GM21360 (cell line): ENCODE results near the gene TYW5.

Source experiments
- ATAC-seq: cut with Tn5 transposase; IDR thresholded peaks from one replicate; pipeline ENCODE4 v1.9.1; 2021; ENCODE audit warnings: mild to moderate bottlenecking, moderate library complexity; ENCODE audit not compliant: unreplicated experiment

The TYW5 gene

DNA sequence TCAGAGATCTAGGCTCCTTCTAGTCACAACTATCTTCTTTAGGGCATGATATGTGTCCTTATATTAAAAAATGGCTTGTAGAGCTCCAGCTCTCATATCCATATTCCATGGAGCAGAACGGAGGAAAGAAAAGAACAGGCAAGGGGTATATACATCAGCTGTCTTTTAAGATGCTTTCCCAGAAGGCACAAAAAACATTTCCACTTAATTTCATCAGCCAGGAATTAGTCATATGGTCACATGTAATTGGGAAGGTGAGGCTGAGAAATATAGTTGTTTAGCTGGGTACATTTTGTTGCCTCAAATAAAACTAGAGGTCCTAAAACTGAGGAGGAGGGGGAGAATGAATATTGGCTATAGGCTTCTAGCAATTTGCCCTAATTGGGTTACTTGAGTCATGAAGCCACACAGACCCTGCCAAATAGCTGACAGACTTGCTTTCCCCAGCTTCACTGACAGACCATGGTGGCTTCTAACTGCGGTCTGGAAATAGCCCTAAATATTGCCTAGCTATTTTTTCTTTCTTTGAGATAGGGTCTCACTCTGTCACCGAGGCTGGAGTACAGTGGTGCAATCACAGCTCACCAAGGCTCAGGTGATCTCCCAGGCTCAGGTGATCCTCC, 20.1 kb upstream of the TYW5 start:
- ATAC-seq: no peak

- ATAC-seq: no peak
Observed at GRCh38 chr2:199973703-199974102, 18.4 kb upstream of the TYW5 start.

DNA sequence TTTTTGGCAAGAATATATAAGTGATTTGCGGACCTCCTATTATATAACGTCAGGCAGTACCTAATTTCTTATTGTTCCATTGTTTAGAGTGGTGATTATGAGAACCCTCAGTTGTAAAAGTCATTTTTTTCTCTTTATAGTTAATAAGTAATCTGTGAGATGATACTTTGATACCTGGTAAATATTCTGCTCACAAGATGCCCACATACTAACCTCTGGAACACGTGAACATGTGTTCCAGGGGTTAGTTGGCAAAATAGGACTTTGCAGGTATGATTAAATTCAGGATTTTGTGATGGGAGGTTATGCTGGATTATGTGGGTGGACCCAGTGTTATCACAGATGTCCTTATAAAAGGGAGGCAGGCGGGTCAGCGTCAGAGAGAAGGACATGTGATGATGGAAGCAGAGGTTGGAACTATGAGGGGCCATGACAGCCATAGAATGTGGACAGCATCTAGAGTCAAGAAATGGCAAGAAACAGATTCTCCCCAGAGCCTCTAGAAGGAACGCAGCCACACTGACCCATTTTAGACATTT, 16.9 kb upstream of the TYW5 start:
- ATAC-seq: no peak

- no peak for ATAC-seq
Observed at GRCh38 chr2:199968126-199968525, 12.8 kb upstream of the TYW5 start.

DNA sequence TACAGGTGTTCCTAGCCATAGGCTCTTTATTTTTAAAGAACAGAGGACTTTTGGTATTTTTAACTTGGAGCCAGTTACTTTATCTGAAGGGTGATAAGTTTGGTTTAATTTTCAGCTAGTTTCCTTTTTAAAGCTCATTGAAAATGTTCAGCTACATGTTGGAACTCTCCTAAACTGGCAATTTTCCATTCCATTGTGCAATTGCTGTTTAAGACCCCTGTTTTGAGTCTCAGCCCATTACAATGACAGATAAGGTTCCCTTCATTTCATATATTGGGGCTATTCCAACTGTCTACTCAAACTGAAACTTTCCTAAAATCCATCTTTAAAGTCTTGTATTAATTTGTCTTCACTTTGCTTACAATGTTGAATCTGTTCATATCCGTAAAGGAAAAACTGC, 11.7 kb upstream of the TYW5 start:
- ATAC-seq: no peak

- ATAC-seq: no peak
Observed at GRCh38 chr2:199966405-199966804, 11.1 kb upstream of the TYW5 start.

GRCh38 chr2:199962203-199962602, 6.9 kb upstream of the TYW5 start:
- ATAC-seq: no peak

GRCh38 chr2:199958014-199958413, 2.7 kb upstream of the TYW5 start:
- no peak for ATAC-seq

DNA sequence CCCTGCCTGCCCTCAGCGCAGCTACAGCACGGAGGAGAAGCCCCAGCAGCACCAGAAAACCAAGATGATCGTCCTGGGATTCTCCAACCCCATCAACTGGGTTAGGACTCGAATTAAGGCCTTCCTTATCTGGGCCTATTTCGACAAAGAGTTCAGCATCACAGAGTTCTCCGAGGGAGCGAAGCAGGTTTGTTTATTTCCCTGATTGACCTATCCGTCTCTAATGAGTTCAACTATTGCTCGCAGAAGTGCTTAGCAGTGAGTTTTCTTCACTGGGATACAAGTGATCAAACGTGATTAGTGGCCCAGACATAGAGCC, 730 bp upstream of the TYW5 start:
- ATAC-seq: no peak

GRCh38 chr2:199955007-199955338, 318 bp downstream of the TYW5 start:
- peak; percentile 40 for ATAC-seq

DNA sequence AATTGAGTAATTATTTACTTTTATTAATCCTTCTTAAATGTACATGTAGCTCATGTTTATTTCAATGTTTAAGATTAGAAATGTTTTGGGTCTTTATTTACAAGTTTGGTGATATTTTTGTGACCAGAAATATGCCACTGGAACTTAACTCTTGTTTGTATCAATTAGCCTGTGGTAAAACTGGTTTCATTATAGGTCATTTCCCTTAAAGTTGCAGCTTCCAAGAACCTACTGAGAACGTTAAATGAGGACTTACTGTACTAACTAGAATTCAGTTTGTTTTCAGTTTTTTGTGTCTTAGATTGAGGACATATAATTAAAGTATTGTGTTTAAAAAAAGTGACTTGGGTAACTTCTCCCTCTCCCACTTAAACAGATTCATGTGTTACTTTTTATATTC, 4.3 kb downstream of the TYW5 start:
- ATAC-seq: no peak

GRCh38 chr2:199950396-199950795, 4.9 kb downstream of the TYW5 start:
- ATAC-seq: no peak

DNA sequence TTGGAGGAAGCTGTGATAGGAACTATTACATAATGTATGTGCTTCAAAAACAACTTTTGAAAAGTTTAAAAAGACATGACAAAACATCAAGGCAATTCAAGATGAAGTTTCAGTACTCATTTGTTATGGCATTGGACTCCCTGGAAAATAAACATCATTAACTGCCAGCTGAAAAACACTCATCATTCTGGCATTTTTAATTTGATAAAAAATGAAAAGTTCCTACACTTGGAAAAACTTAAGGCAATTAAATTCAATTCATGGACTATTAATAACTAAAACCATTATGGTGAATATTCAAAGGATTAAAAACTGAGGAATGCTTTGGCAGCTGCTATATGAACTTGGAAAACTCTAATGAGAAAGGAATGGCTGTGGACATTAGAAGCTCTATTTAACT, 8.5 kb downstream of the TYW5 start:
- ATAC-seq: no peak

DNA sequence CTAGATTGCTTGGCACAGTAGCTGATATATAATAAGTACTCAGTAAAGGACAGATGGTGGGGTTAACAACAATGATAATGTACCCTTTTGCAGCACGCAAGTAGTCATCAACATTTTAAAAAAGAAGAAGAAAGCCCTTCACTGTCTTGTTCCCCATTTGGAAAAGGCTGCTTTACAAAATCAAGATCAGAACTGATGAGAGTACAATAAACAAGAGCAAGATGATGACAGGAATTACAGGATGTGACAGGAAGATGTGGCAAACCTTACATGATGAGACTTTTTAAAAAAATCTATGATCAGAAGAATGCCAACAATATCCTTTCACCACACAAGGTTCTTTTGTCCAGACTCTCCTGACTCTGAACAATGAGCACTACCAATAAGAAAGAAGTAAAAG, 9.1 kb downstream of the TYW5 start:
- ATAC-seq: no peak

DNA sequence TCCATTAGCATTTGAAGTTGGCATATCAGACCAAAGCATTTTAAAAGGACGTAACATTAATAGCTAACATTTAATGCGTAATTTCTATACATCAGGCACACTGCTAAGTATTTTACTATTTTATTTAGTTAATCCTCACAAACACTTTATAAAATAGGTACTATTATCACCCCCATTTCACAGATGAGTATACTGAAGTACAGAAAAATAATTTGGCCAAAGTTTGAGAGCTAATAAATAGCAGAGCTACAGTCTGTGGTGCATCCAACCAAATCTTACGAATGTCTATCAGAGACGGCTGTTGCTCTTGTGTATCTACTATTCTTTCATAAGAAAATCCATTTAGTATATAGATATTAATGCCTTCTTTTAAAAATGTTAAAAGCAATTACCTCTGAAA, 11.9 kb downstream of the TYW5 start:
- no peak for ATAC-seq

DNA sequence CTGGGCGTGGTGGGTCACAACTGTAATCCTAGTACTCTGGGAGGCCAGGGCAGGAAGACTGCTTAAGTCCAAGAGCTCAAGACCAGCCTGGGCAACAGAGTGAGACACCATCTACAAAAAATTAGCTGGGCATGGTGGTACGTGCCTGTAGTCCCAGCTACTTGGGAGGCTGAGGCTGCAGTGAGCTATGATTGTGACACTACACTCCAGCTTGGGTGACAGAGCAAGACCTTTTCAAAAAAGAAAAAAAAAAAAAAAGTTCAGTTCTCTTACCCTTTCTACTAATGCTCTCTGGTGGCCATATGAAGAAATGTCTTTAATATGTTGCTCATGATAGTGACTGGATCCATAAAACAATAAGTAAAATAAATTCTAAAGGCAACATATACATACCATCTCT, 14.9 kb downstream of the TYW5 start:
- ATAC-seq: no peak

DNA sequence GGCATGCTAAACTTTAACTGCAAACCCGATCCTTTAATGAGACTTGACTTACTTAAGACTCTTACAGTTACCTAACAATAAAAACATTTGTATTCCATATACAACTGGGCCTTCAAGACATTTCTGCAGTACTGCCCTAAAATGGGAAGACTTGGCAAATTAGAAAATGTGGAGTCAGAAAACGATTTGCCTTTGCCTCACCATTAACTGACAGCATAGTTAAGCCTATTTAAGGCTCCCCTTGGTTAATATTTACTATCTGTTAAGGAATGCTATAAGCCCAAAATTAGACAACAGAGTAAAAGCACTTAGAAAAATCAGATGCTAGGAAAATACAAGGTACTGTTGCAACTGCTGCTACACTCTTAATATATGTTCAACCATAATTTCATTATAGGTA, 18.7 kb downstream of the TYW5 start:
- ATAC-seq: no peak

DNA sequence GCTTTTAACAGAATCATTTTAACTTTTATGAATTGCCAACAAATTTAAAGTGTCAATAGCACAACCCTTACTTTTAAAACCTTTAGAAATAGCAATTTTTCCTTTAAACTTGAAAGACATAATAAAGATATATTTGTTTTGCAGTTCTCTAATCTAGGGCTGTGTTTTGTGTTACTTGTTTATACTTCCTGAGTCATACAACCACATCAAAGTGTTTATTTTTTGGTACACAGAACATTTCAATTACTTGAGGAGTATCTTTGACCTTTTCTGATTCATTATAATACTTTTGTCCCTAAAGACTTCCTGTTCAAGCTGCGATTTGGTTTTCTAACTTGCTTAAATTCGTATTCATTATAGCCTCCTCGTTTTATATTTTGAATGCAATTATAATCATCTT, 21.8 kb downstream of the TYW5 start:
- ATAC-seq: no peak

DNA sequence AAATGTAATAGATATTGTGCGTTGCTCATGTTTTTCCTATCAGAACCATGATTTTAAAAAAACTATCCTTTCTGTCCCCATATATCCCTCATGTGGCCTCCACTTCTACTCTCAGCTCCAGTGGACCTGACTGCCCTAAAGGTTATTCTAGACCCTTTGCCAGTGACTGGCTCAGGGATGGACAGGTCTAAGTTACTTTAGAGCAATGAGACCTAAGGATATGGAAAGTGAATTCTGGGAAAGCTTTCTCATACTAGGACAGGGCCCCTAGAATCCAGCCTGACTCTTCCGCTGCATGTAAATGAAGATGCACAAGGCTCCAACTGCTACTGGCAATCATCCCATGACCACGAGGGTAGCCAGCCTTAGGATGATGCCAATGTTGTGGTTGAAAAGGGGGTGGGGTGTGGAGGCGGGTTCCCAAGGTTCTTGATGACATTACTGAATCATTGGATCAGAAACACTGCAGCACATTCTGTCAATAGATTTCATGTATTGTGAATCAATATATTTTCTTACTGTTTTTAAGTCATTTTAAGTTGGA, 22.9 kb downstream of the TYW5 start:
- ATAC-seq: no peak

- no peak for ATAC-seq
Observed at GRCh38 chr2:199929262-199929661, 26.0 kb downstream of the TYW5 start.

- no peak for ATAC-seq
Observed at GRCh38 chr2:199928626-199929025, 26.7 kb downstream of the TYW5 start.

- ATAC-seq: no peak
Observed at GRCh38 chr2:199928226-199928625, 27.1 kb downstream of the TYW5 start.

DNA sequence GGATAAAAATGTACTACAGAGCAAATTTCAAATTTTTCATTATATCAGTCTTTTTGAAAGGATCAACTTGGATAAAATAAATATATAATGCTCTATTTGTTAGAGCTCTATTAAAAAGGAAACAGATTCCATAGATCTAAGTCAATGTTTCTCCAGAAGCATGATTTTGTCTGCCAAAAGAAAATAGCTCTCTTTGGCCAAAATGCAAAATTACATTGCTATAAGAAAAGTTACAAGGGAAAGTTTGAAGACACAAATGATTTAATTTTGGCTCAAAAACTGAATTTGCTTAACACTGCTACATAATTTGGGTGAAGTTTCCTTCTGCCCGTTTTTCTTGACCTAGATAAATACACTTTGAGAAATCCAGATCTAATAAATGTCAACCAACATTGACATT, 28.5 kb downstream of the TYW5 start:
- no peak for ATAC-seq
